ENCODE results near the gene MYPN. TPM values are rescaled to one million over a fixed set of nuclear protein-coding genes. Genes with fewer than 3 reads are reported as not detected.

The MYPN gene
- total RNA-seq, 4 donors from 2014 or later, result 118 to 342 (median 193) TPM

DNA sequence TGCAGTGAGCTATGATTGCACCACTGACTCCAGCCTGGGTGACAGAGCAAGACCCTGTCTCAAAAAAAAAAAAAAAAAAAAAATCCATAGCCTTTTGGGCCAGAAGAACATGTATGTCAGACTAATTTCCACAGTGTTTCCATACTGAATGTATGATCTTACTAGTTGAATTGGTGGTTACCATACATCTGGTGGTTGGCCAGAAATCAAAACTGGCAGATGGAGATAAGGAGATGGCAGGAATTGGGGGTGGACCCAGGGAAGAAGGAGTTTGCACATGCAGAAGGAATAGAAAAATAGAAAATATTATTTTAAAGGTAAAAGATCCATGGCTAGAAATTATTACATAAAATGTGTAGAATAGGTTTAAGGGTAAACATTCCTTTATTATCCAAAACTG, 126.3 kb downstream of the MYPN start:
- Histone ChIP-seq H3K4me3 (no peak overlapping the region), H3K27ac (no peak overlapping the region), H3K27me3 (no peaks in the 10 kb centered on the region), H3K36me3 (no peaks in the 10 kb centered on the region), H3K9me3 (no peaks in the 10 kb centered on the region), H3K4me1 (peaks cover 3 to 4% of the 10 kb centered on the region in 2 donors)
- intact Hi-C loops (cut with DNase I; ENCODE audit: low total_unique reads) (no loop called here), in situ Hi-C loops (cut with MboI; ENCODE audit: low sequenced_read_pairs in 4 of 4) (no loop called here)
- TF ChIP-seq, protein P1, sequence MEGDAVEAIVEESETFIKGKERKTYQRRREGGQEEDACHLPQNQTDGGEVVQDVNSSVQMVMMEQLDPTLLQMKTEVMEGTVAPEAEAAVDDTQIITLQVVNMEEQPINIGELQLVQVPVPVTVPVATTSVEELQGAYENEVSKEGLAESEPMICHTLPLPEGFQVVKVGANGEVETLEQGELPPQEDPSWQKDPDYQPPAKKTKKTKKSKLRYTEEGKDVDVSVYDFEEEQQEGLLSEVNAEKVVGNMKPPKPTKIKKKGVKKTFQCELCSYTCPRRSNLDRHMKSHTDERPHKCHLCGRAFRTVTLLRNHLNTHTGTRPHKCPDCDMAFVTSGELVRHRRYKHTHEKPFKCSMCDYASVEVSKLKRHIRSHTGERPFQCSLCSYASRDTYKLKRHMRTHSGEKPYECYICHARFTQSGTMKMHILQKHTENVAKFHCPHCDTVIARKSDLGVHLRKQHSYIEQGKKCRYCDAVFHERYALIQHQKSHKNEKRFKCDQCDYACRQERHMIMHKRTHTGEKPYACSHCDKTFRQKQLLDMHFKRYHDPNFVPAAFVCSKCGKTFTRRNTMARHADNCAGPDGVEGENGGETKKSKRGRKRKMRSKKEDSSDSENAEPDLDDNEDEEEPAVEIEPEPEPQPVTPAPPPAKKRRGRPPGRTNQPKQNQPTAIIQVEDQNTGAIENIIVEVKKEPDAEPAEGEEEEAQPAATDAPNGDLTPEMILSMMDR (IDR thresholded peaks at IDR 0.05 in 4 of 5, conservative IDR thresholded peaks at IDR 0.05 in 1 of 5), result no peak
- DNase-seq (no peak), ATAC-seq (no peak)

- intact Hi-C loops (cut with DNase I; ENCODE audit: low total_unique reads) (no loop called here), in situ Hi-C loops (cut with MboI; ENCODE audit: low sequenced_read_pairs in 4 of 4) (no loop called here)
- H3K36me3 ChIP-seq, result no peaks in the 10 kb centered on the region
- no peaks in the 10 kb centered on the region for H3K27me3 ChIP-seq
- DNase-seq (no peak), ATAC-seq (no peak)
- H3K9me3 ChIP-seq, result no peaks in the 10 kb centered on the region
- no peak overlapping the region for H3K4me3 ChIP-seq
- H3K4me1 ChIP-seq, result no peaks in the 10 kb centered on the region
- no peak overlapping the region for H3K27ac ChIP-seq
- no peak for TF ChIP-seq POLR2A (IDR thresholded peaks at IDR 0.05)
- TF ChIP-seq, protein P1 (IDR thresholded peaks at IDR 0.05 in 4 of 5, conservative IDR thresholded peaks at IDR 0.05 in 1 of 5), result no peak
These were observed 127.9 kb downstream of the MYPN start for GRCh38 chr10:68237173-68237572.

GRCh38 chr10:68238371-68238770, 129.1 kb downstream of the MYPN start:
- DNase-seq (no peak), ATAC-seq (no peak)
- Histone ChIP-seq H3K4me1 (no peaks in the 10 kb centered on the region), H3K27me3 (no peaks in the 10 kb centered on the region), H3K36me3 (no peaks in the 10 kb centered on the region), H3K4me3 (no peak overlapping the region), H3K9me3 (no peaks in the 10 kb centered on the region), H3K27ac (no peak overlapping the region)
- intact Hi-C loops (cut with DNase I; ENCODE audit: low total_unique reads) (no loop called here), in situ Hi-C loops (cut with MboI; ENCODE audit: low sequenced_read_pairs in 4 of 4) (no loop called here)
- TF ChIP-seq, protein P1 (IDR thresholded peaks at IDR 0.05 in 4 of 5, conservative IDR thresholded peaks at IDR 0.05 in 1 of 5), result no peak
- TF ChIP-seq POLR2A (IDR thresholded peaks at IDR 0.05), result no peak

DNA sequence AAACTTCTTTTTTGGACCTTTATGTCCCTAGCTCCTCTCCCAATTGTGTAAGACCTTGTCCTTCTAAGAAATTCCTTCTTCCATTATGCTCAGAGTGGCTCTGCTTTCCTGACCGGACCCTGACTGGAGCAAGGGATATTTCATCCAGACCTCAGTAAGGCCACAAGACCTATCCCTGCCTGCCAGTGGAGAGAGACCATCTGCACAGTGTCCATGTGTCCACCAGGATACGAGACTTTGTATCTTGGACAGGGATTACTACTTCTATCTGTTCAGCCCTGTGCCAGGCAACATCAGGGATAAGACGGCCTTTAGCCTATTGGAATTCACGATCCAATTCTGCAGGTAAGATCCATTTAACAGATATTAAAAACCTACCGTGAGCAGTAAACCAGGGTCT, 129.8 kb downstream of the MYPN start:
- H3K27ac ChIP-seq, result no peak overlapping the region
- ATAC-seq, result no peak
- no peaks in the 10 kb centered on the region for H3K27me3 ChIP-seq
- intact Hi-C loops (cut with DNase I; ENCODE audit: low total_unique reads) (no loop called here), in situ Hi-C loops (cut with MboI; ENCODE audit: low sequenced_read_pairs in 4 of 4) (no loop called here)
- no peak for DNase-seq
- H3K4me1 ChIP-seq, result no peaks in the 10 kb centered on the region
- no peaks in the 10 kb centered on the region for H3K36me3 ChIP-seq
- TF ChIP-seq, protein P1 (IDR thresholded peaks at IDR 0.05 in 4 of 5, conservative IDR thresholded peaks at IDR 0.05 in 1 of 5), result no peak
- TF ChIP-seq POLR2A (IDR thresholded peaks at IDR 0.05), result no peak
- H3K4me3 ChIP-seq, result no peak overlapping the region
- H3K9me3 ChIP-seq, result no peaks in the 10 kb centered on the region

DNA sequence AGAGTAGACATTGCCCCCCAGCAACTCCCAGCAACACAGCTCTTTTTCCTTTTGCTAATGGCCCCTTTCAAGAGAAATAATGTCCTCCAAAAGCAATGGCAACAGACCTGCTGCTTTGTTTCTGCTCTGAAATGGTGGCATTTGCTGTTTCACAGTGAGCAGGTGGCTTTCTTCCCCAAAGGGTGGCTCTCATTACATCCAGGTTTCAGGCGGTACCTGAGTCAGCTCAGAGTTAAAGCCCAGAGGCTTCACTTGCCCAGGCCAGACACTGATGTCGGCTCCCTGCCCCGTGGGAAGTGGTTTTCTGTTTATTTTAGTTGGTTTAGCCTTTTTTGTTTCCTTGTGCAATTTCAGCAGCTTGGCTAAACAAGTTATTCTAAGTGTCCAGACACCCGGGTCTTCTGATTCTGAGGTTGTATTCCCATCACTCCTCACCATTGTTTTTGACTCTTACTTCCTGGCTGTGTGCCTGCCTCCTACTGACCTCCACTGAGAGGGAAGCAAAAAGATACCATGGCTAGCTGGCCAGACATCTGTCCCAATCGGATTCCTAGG, 130.4 kb downstream of the MYPN start:
- H3K9me3 ChIP-seq, result no peaks in the 10 kb centered on the region
- H3K36me3 ChIP-seq, result no peaks in the 10 kb centered on the region
- ATAC-seq (no peak), DNase-seq (no peak)
- H3K4me3 ChIP-seq, result no peak overlapping the region
- in situ Hi-C loops (cut with MboI; ENCODE audit: low sequenced_read_pairs in 4 of 4) (no loop called here), intact Hi-C loops (cut with DNase I; ENCODE audit: low total_unique reads) (no loop called here)
- no peak overlapping the region for H3K27ac ChIP-seq
- H3K4me1 ChIP-seq, result no peaks in the 10 kb centered on the region
- H3K27me3 ChIP-seq, result no peaks in the 10 kb centered on the region
- TF ChIP-seq, protein P1 (IDR thresholded peaks at IDR 0.05 in 4 of 5, conservative IDR thresholded peaks at IDR 0.05 in 1 of 5), result no peak
- TF ChIP-seq POLR2A (IDR thresholded peaks at IDR 0.05), result no peak

Measured in gastrocnemius medialis (tissue), 4 donors.